Retina (tissue), 1 donor: ENCODE results near the gene LTA4H.
A peak's percentile ranks its signal among the peaks of the same experiment; 100 is the strongest.

Source experiments
- DNase-seq: peaks from one replicate; pipeline ENCODE4 v3.0.0-alpha.2; 2016

The LTA4H gene

DNA sequence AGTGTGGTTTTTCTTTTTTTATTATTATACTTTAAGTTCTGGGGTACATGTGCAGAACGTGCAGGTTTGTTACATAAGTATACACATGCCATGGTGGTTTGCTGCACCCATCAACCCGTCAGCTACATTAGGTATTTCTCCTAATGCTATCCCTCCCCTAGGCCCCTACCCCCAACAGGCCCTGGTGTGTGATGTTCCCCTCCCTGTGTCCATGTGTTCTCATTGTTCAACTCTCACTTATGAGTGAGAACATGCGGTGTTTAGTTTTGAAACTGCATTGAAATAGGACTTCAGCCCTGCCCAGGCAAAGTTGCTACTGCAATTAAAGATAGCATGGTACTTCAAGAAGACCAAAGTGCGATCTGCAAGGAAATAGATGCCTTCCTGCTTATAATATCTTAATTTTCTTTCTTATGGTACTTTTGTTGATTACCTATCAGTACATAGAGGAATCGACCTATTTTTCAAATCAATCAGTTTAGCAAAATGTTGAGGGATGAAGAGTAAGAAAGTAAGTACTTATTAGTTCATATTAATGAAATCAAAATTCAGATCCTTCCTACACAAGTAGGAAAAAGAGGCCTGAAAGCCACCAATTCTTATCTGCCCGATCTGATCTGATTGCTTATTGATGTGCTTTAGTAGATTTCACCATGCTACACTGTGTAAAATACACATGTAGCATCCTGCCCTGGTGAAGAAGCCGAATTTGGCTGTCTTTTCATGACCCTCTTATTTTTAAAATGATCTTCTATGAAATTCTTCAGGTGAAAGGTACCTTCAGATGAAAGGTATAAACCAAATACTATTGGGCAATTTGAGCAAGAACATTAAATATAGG, 1.6 kb downstream of the LTA4H start:
- DNase-seq: no peak

DNA sequence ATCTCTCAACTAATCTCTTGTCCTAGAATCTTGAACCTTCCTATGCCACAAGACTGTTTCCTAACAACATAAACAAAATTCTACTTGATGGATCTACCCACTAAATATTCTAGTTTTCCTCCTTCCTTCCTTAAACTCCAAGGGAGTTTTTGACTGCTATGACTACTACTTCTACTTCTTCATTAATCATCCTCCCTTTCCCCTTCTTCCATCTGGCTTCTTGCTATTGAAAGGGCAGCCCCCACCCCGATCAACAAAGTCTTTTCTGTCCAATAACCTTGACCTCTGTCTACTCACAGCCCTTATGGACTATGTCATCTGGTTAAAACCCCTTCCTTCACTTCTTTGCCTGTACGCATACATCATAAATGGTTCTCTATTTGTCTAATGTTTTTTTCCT, 5.6 kb downstream of the LTA4H start:
- no peak for DNase-seq

DNA sequence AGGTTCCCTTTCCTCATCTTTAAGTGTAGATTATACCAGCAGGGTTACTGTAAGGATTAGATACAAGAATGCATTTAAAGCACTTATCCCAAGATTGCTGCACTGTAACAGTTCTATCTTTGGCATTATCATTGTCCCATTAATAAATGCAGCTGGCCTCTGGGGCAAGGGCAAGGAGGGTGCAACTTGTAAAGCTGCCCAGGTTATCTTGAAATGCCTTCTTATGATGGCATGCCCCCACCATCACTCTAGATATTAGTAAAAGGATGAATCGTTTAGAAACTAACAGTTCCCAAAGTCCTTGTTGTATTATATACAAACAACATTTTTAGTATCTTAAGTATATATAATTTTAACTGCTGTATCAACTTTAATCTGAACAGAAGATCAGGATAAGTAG, 6.8 kb downstream of the LTA4H start:
- no peak for DNase-seq

DNA sequence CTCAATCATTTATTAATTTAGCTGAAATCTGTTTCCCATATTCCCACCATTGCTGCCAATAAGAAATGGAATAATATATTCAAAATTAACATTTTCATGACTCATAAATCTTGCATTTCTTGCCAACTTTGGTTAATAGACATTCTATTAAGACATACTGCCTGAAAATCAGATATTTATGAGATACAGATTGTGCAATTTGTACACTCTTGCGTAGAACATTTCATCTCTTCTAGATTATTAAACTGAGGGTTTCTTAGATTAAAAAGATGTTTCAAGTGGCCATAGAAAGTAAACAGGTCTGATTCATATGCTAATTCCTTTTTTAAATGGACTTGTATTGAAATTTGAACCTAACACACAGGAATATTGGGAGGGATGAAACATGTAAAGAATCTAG, 9.1 kb downstream of the LTA4H start:
- DNase-seq: no peak

DNA sequence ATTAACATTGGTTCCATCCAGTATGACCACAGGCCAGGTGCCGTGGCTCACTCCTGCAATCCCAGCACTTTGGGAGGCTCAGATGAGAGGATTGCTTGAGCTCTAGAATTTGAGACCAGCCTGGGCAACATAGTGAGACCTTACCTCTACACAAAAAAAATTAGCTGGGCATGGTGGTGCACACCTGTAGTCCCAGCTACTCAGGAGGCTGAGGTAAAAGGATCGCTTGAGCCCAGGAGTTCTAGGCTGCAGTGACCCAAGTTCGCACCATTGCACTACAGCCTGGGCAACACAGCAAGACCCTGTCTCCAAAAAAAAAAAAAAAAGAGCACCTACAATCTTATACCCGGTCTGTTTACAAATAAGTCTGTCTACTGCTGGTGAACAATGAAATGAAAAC, 9.9 kb downstream of the LTA4H start:
- DNase-seq: no peak

DNA sequence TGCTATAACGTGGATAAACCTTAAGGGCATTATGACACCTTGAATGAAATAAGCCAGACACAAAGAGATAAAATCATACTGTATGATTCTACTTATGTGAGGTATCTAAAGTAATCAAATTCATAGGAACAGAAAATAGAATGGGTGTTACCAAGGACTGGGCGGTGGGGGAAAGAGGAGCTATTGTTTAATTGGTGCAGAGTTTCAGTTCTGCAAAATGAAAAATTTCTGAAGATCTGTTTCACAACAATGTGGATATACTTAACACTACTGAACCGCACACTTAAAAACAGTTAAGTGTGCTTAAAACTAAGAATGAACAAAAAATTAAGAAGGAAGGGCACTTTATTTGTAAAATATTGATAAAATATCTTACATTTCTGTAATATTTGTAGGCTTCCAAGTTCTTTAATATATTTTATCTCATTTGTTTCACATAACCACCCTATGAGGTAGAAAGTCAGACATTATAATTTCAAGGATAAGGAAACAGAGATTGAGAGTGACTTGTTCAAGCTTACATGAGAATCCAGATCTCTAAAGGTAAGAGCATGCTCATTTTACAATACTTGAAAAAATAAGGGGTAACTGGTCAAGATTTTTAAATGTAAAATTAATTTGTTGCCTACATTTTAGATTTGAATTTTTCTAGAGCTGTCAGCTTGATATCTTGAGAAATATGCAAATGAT, 14.9 kb downstream of the LTA4H start:
- no peak for DNase-seq

DNA sequence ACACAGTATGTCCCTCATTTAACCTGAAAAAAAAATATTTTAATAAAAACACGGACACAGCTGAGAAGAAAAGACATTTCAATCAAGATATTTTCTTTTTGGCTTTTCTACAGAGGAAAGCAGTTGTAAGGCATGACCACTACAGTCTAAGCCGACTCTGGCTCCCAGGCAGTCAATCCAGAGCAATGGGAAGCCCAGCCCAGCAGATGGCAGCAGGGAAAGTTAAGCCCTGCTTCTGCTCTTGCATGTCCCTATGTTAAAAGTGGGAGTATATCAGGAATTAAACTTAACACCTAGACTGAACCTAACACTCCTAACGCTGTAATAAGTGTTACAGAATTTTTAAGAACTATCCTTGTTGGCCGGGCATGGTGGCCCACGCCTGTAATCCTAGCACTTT, 19.7 kb downstream of the LTA4H start:
- no peak for DNase-seq

DNA sequence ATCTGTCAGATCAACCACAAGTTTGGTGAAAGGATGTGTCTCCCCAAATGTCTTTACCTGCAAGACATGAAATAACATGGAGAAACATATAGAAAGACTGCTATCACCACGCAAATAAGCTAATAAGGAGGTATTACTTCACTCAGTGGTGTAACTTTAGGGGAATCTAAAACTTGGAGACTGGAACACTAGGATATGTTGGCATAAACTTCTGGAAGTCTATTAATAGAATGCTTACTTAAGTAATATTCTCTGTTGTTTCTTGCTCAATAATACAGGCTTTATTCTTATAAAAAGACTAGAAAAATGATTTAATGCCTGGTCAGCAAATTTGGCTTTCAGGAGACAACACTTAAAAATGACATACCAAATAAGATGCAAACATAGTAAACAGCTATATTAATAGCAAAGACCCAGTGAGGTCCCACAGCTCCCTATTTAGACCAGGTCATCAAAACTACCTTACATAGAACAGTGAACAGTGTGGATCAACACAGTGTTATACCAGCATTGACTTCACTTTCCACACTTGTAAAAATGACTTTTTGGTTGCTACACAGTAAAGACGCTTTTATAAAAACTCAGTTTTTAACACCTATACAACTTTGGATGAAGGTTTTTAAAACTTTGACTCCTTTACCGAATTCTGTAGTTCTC, 20.3 kb downstream of the LTA4H start:
- DNase-seq: no peak

DNA sequence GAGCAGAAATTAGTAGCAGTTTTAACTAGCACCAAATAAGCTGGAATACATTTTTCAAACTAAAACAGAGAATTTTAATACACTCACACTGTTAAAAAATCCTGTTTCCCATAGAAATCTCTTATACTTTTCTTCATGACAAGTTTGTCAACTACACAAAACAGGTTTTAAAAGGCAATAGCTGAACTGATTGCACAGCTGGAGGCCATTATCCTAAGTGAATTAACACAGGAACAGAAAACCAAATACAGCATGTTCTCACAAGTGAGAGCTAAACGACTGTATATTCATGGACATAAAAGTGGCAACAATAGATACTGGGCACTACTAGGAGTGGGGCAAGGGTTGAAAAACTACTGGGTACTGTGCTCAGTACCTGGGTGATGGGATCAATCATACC, 27.7 kb downstream of the LTA4H start:
- DNase-seq: no peak

DNA sequence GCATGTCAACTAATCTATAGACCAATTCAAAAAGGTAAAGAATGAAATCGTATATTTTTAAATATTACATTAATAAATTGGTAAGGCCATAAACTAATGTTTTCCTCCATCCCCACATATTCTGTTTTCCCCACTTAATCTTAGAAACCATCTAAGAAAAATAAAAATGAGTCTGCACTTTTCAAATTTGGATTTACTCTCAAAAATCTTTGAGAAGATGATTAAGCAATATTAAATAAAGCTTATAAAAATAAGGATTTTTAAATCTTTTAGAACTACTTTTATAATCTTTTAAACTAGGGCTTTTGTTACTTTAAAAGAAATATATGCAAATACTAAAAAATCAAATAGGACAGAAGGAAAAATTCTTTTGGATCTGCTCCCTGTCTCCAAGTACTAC, 28.7 kb downstream of the LTA4H start:
- no peak for DNase-seq

DNA sequence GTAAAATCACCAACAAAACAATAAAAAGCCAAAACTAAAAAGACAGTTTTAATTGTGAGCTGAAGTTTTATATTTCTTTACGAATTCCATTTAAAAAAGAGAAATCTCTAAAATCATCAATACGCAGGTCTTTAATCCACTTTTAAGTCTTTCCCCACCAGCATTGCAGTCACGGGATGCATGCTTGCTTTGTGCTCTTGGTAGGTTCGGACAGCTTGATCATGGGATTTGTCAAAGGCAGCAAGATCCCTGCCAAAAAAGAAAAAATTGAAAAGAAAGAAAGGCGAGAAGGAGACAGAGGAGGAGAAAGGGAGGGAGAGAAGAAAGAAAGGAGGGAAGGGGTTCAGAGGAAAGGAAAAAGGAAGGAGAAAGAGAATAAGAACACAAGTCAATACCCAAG, 34.5 kb downstream of the LTA4H start:
- DNase-seq: no peak

DNA sequence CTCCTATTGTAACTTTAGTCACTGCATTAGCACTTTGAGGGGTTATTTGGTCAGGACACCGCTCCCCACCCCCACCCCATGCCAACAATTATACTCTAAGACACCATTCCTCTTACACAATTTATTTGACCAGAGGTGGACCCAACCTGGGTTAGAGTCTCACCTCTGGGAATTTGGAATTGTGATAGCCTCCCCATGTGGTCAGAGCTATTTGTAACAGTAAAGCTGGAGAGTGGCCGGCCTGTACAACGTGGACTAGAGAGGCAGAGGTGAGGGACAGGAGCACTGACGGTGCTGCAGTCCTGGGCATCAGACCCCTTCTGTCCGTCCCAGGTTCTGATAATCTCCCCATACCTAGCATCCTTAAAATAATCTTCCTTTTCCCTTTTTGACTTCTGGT, 35.9 kb downstream of the LTA4H start:
- no peak for DNase-seq

DNA sequence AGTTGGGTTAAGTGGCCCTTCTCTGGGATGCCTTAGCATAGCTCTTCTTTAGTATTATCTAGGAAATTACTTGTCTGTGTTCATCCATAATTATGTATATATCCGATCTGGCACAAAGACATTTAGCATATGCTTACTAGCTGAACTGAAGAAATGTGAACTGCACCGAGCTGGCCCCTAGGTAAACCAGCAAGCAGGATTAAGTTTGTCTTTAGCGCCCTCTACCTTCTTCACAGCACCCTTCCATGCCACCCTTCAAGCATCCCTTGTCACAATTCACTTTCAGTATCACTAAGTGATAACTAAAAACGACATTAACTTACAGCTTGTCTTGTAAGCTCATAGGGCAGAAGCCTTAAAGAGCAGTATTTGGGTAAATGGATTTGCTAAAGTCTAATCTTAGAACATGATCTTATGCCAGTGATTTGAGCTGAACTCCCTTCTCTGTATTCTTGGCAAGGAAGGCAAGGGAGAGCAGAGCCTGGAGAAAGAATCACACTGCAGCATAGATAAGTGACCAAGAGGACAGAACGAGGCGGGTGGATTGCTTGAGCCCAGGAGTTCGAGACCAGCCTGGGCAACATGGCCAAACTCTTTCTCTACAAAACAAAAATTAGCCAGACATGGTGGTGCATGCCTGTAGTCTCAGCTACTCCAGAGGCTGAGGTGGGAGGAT, 36.6 kb downstream of the LTA4H start:
- peak; percentile 68 for DNase-seq

DNA sequence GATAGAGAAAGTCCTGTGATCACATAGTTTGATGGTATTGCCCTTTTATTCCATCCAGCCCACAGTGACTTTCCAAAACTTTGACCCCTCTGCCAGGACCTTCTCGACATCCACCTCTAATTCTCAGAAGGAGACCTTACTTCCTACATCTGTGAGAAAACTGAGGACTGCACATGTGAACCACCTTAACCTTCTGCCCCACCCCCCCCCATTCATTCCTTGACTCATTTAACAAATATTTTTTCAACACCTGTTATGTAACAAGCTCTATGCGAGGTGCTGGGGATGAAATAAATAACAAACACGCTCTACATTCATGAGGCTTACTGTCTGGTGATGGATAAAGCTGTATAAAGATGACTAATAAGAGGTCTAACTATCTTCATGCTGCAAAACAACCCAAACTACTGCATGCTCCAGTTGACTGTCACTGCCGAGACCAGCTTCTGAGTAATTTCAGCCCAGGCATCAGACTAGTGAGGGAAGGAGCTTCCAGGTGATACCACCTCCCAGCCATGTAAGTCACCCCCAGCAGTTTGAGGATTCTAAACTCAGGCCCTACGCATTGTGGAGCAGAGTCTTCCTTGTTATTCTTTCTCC, 37.4 kb downstream of the LTA4H start:
- no peak for DNase-seq

DNA sequence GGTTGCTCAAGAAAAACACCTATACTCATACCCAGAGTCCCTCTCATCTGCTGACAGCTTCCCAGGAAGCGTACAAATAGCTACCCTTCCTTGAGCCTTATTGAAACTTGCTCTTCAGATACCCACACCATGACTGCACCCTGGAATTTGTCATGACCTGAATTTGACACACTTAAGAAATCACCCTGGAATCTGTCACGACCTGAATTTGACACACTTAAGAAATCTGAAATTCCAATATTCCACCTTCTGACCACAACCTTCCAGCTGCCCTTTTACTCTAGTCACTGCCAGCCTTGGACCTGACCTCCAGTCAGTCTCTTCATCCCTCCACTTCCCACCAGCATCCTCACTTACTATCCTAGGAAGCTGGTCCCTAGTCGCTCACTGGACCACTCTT, 38.1 kb downstream of the LTA4H start:
- no peak for DNase-seq

DNA sequence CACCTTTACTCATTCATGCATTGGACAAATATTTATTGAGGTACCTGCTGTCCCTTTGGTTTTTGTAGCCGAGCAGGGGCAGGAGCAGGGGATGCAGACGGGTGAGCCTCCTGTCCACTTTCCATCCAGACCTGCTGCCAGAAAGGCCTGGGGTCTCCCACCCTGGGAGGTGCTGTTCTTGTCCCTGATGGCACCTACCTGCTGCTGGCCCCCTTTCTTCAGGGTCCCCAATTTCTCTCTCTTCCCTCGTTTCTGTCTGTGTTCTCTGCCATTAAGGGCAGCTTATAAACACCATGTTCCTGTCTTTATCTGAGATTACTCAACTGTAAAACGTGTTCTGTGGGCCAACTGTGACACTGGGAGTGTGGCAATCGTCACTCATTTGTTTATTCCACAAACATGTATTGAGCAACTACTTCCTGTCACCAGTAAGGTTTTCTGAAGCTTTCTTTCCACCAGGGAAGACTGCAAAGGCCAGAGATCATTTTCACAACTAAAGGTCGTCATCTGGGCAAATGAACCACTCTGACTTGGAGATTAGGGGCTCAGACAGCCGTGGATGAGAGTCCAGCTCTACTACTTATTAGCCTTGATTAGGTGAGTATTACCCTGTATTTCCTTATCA, 39.2 kb downstream of the LTA4H start, which contains the start of gene HAL:
HAL (minus strand) TSS at position 311 of the 625 bp plus-strand sequence. CDS start 434 bp downstream, outside the sequence.
- DNase-seq: no peak

DNA sequence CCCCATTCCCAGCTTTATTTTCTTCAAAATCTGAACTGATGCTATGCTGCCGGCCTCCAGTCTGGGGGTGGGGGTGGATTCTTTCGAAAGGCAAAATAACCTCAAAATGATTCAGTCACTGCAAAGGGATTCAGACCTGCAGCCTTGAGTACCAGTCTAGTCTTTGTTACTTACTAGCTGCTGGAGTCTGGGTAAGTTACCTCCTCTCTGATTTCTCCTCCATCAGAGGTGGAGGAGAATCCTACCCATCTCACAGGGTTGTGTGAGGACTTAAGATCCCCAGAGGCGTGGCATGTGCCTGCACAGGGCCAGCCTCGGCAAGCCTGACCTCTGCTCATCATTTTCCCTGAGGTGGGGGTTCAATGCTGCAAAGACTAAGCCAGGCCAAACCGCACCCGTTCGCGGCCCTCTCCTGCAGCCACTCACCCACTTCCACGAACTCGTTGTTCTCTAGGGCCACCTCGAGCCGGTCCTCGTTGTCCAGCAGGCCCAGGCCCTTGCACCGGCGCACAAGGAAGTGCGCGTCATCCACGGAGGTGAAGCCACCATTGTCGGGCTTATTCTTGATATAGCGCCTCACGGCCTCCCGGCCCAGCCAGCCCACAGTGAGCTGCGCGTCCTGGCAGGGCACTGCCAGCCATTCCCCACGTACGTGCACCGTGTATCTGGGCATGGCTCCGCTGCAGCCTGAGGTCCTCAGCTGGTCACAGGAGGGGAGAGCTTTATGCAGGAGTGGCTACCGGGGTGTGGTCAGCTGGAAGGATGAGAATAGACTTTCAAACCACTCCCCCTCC, 40.0 kb downstream of the LTA4H start:
- DNase-seq: no peak

DNA sequence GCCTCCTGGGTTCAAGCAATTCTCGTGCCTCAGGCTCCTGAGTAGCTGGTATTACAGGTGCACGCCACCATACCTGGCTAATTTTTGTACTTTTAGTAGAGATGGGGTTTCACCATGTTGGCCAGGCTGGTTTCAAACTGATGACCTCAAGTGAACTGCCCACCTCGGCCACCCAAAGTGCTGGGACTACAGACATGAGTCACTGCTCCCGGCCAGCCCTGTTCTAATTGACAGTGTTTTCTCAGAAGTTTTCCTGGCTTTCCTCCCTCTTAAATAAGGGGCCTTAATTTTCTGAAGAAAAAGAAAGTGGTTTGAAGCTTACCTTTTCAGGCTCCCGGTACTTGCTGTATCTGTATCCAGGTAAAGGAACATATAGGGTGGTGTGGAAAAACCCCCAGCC, 40.9 kb downstream of the LTA4H start:
- DNase-seq: no peak

DNA sequence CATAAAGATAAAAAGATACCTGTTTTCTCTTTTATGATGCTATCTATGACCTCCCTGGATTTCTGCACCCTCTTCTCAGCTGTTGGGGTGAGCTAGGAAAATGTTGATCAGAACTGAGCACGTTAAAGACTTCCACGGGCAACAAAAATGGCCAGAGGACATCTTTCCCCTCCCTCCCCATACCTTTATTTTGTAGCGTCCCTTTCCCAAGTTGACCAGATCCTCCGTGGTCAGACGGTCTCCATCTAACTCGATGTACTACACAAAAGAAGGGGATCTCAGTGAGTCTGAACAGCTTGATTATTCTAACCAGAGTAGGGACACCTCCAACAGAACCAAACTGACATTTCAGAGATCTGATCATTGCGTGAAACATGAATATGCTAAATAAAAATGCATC, 41.5 kb downstream of the LTA4H start:
- DNase-seq: no peak

DNA sequence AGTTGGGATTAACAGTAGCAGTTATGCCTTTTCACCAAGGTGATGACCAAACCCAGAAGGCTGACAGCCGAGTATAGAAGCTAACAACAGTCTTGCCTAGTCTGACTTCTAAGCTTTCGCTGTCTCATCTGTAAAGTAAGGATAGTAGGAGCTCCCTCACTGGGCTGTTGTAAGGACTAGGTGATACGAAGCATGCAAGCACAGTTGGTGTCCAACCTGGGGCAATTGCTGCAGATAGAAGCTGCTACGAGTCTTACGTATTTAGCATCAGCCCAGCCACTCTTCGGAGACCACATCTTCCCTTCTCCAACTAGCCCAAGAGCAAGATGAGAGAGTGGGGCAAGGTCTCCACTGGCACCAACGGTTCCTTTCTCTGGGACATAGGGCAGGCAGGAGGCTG, 45.3 kb downstream of the LTA4H start:
- DNase-seq: no peak

DNA sequence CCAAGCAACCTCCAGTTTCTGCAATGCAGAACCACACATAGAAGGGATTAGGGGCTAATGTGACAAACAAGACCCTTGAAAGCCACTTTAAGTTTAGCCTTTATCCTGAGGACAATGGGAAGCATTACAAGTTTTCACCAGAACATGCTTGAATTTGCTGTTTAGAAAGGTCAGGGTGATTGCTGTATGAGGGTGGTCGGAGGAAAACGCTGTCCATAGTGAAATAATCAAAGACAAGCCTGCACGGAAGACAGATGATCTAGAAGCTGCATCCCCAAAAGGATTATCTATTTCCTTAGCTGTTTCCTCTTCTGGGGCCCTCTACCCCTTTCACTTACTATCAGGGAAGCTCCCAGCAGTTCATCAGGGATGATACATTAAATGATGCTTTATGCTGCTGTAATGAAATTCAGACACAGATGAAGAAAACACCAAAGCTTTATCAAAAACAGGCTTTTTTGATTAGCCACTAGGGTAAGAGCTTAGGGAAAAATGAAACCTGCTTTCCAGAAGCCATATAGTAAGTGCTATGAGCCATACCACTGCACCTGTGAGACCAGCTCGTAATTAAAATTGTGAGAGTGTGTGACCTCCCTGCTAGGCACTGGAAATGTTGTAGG, 45.8 kb downstream of the LTA4H start:
- DNase-seq: no peak
